ENCODE data around the gene MLIP.

MLIP gene

GRCh38 chr6:54098450-54099044 is 12.7 kb upstream of the MLIP start:
- no peak overlapping the region for H3K27ac Mint-ChIP-seq
- H3K36me3 Mint-ChIP-seq (ENCODE audit: low read depth), result no peaks in the 10 kb centered on the region
- H3K4me1 Mint-ChIP-seq, result peaks cover 28% of the 10 kb centered on the region

GRCh38 chr6:54099225-54099624 is 12.0 kb upstream of the MLIP start:
- Mint-ChIP-seq H3K36me3 (ENCODE audit: low read depth) (no peaks in the 10 kb centered on the region), H3K9me3 (peaks cover 3% of the 10 kb centered on the region), H3K27me3 (ENCODE audit: low read depth) (peaks cover 6% of the 10 kb centered on the region), H3K4me3 (no peak overlapping the region), H3K27ac (no peak overlapping the region), H3K4me1 (peaks cover 27% of the 10 kb centered on the region)
- TF ChIP-seq CTCF (IDR thresholded peaks at IDR 0.05; ENCODE audit: unreplicated experiment in 3 of 3), result no peak

More at GRCh38 chr6:54098450-54099044, 12.7 kb upstream of the MLIP start:
- H3K27me3 Mint-ChIP-seq (ENCODE audit: low read depth), result peaks cover 6% of the 10 kb centered on the region
- H3K9me3 Mint-ChIP-seq, result peaks cover 3% of the 10 kb centered on the region
- TF ChIP-seq CTCF (IDR thresholded peaks at IDR 0.05; ENCODE audit: unreplicated experiment in 3 of 3), result no peak
- H3K4me3 Mint-ChIP-seq, result no peak overlapping the region

DNA sequence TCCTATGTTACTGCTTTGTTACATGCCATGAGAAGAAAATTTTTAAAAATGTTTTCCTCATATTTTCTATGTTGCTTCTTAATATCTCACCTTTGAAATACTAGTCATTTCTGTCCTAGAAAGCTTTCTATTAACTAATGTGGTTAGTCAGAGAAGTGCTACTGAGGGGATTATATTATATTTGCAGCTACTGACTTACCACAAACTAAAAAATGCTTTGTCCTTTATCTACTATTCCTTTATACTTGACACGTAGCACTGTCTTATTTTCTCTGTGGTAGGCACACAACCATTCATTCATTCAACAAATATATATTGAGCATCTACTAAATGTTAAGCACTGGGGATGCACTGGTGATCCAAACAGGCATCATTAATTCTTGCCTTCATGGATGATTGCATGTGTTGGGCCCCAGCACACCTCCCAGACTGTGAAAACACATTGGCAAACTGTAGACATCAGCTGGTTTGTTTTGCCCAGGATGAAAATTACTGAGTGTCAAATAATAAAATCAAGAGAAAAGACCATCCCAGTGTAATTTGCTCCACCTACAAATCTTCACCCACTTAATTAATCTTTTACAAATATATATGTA is 10.7 kb upstream of the MLIP start:
- TF ChIP-seq CTCF (IDR thresholded peaks at IDR 0.05; ENCODE audit: unreplicated experiment in 3 of 3), result no peak
- Mint-ChIP-seq H3K9me3 (peaks cover 3% of the 10 kb centered on the region), H3K4me3 (no peak overlapping the region), H3K4me1 (peaks cover 18% of the 10 kb centered on the region), H3K27ac (no peak overlapping the region), H3K27me3 (ENCODE audit: low read depth) (peaks cover 4% of the 10 kb centered on the region), H3K36me3 (ENCODE audit: low read depth) (no peaks in the 10 kb centered on the region)

- Mint-ChIP-seq H3K36me3 (ENCODE audit: low read depth) (no peaks in the 10 kb centered on the region), H3K9me3 (no peaks in the 10 kb centered on the region), H3K27me3 (ENCODE audit: low read depth) (no peaks in the 10 kb centered on the region), H3K4me1 (peaks cover 25% of the 10 kb centered on the region), H3K4me3 (no peak overlapping the region), H3K27ac (peak overlapping the region in 2 of 3 experiments; percentile 28 to 60)
- TF ChIP-seq CTCF (IDR thresholded peaks at IDR 0.05; ENCODE audit: unreplicated experiment in 3 of 3), result no peak
Observed at GRCh38 chr6:54102238-54102637, 9.0 kb upstream of the MLIP start.

GRCh38 chr6:54103497-54103896 is 7.7 kb upstream of the MLIP start:
- peak overlapping the region in 1 of 3 experiments; percentile 60 for H3K27ac Mint-ChIP-seq
- no peak overlapping the region for H3K4me3 Mint-ChIP-seq
- H3K4me1 Mint-ChIP-seq, result peaks cover 33% of the 10 kb centered on the region
- H3K9me3 Mint-ChIP-seq, result no peaks in the 10 kb centered on the region
- no peaks in the 10 kb centered on the region for H3K27me3 Mint-ChIP-seq (ENCODE audit: low read depth)
- TF ChIP-seq CTCF (IDR thresholded peaks at IDR 0.05; ENCODE audit: unreplicated experiment in 3 of 3), result no peak
- no peaks in the 10 kb centered on the region for H3K36me3 Mint-ChIP-seq (ENCODE audit: low read depth)

DNA sequence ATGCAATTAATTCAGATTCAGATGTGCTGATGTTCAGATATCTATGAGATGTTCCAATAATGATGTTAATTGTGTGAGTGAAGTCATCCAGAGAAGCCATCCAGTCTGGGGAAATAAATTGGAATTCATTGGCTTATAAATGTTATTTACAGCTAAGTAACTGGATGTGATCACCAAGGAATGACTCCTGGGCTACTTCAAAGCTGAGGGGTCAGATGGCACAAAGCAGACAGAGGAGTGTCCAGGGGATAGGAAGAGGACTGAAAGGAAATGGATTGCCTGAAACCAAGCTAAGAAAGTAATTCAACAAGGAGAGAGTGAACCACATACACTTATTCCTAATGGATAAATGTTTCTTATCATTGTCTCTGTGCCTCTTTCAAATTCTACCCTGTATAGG is 4.5 kb upstream of the MLIP start:
- peaks cover 42% of the 10 kb centered on the region for H3K4me1 Mint-ChIP-seq
- no peaks in the 10 kb centered on the region for H3K9me3 Mint-ChIP-seq
- no peaks in the 10 kb centered on the region for H3K27me3 Mint-ChIP-seq (ENCODE audit: low read depth)
- TF ChIP-seq CTCF (IDR thresholded peaks at IDR 0.05; ENCODE audit: unreplicated experiment in 3 of 3), result no peak
- H3K36me3 Mint-ChIP-seq (ENCODE audit: low read depth), result no peaks in the 10 kb centered on the region
- no peak overlapping the region for H3K27ac Mint-ChIP-seq
- H3K4me3 Mint-ChIP-seq, result no peak overlapping the region

Data from nephron (organoid).